Measurements from ENCODE around the gene F8. TPM values are rescaled to one million over a fixed set of nuclear protein-coding genes. Genes with fewer than 3 reads are reported as not detected.
A peak's percentile ranks its signal among the peaks of the same experiment; 100 is the strongest.

Gene F8
- total RNA-seq, 1 experiment from 2014 or later = 2.6 TPM

DNA sequence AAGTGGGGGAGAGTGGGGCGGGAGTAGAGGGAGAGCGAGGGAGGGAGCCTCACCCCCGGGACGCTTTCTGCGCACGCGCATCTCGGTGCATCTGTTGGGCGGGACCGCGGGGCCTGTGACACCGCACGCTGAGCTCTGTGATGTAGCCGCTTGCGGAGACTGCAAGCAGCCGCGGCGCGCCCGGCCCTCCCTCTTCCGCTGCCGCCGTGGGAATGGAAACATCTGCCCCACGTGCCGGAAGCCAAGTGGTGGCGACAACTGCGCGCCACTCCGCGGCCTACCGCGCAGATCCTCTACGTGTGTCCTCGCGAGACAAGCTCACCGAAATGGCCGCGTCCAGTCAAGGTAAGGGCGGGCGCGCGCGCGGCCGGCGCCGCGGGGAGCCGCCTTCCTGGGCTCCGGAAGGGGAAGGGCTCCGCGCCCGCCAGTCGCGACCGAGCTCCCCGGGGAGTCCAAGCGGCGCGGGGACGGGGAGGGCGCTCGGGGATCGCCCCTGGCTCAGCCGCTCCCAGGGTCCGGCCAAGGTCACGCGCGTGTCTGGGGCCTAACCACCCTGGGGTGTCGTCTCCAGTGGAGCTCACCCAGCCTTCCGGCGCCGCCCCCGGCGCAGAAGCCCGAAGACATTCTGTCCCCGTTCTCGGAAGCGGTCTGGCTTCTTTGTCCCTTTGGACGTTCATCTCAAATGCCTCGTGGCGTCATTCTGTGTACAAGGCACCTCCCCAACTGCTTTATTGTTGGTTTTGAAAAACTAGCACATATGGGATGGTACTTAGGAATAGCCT lies 4.4 kb upstream of the F8 start, which contains the start of gene FUNDC2 (continued):
- TF ChIP-seq, protein P1, sequence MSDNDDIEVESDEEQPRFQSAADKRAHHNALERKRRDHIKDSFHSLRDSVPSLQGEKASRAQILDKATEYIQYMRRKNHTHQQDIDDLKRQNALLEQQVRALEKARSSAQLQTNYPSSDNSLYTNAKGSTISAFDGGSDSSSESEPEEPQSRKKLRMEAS (IDR thresholded peaks at IDR 0.05) = peak; percentile 91
- TF ChIP-seq, protein P2, sequence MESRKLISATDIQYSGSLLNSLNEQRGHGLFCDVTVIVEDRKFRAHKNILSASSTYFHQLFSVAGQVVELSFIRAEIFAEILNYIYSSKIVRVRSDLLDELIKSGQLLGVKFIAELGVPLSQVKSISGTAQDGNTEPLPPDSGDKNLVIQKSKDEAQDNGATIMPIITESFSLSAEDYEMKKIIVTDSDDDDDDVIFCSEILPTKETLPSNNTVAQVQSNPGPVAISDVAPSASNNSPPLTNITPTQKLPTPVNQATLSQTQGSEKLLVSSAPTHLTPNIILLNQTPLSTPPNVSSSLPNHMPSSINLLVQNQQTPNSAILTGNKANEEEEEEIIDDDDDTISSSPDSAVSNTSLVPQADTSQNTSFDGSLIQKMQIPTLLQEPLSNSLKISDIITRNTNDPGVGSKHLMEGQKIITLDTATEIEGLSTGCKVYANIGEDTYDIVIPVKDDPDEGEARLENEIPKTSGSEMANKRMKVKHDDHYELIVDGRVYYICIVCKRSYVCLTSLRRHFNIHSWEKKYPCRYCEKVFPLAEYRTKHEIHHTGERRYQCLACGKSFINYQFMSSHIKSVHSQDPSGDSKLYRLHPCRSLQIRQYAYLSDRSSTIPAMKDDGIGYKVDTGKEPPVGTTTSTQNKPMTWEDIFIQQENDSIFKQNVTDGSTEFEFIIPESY (IDR thresholded peaks at IDR 0.05; ENCODE audit: extremely low read depth, insufficient replicate concordance, low read length) = peak; percentile 90
- TF ChIP-seq CBX3 (IDR thresholded peaks at IDR 0.05; ENCODE audit: low read depth) (no peak), RAD21 (IDR thresholded peaks at IDR 0.05; ENCODE audit: low read depth) (no peak), CTCF (IDR thresholded peaks at IDR 0.05 in 2 of 3, conservative IDR thresholded peaks at IDR 0.05 in 1 of 3; ENCODE audit: borderline replicate concordance in 1 of 3, insufficient read depth in 1 of 3, low read depth in 2 of 3, low read length in 2 of 3) (no peak), CEBPB (IDR thresholded peaks at IDR 0.05; ENCODE audit: low read depth) (no peak)
- TF ChIP-seq, protein P3, sequence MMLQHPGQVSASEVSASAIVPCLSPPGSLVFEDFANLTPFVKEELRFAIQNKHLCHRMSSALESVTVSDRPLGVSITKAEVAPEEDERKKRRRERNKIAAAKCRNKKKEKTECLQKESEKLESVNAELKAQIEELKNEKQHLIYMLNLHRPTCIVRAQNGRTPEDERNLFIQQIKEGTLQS (IDR thresholded peaks at IDR 0.05) = no peak

DNA sequence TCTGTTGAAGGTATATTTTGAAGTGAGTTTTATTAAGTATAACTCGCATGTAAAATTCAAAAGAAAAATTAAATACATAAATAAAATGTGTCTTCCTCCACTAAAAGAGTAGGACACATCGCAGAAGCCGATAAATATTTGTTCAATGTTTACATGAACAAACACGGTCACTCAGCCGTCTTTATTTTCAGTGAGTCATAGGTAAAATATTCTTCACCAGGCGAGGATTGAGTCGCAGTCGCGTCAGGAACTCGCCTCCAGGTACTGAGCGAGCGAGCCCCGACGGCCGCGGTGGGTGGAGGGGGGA lies 3.9 kb upstream of the F8 start:
- ChIA-PET RAD21 (ENCODE audit: low non-redundant PET in 1 of 2, low total read pairs in 2 of 2, uncharacterized antibody in 2 of 2, unreplicated experiment in 2 of 2) (no interaction called here), POLR2A (interaction anchor here (1.0 to 1.4 kb wide), 2 partner anchors 9 to 35 kb away, joined by 3 to 6 read pairs; no protein-coding TSS in a partner anchor), CTCF (interaction anchor here (0.7 to 1.0 kb wide), 2 partner anchors 30 to 109 kb away, joined by 3 read pairs; no protein-coding TSS in a partner anchor)
- H3K9me3 ChIP-seq (ENCODE audit: control insufficient read depth in 1 of 2, insufficient read depth in 1 of 2, low read depth in 1 of 2, low read length in 2 of 2) = no peaks in the 10 kb centered on the region
- H3K4me2 ChIP-seq (ENCODE audit: low read length) = peak overlapping the region; percentile 78
- H3K27me3 ChIP-seq (ENCODE audit: insufficient read depth, low read length) = no peaks in the 10 kb centered on the region
- peak overlapping the region; percentile 41 to 70 for H3K4me3 ChIP-seq (replicated peaks in 1 of 2; ENCODE audit: low read depth in 1 of 2, low read length in 2 of 2)
- H3K79me2 ChIP-seq (ENCODE audit: insufficient read depth, low read length) = peaks cover 13% of the 10 kb centered on the region; the same call in 1 of the 2 replicates
- ATAC-seq (no peak), DNase-seq (ENCODE audit: low read depth, low spot score) (no peak)
- H3K4me1 ChIP-seq (ENCODE audit: control insufficient read depth in 1 of 2, insufficient read depth in 2 of 2, low read length in 2 of 2) = peaks cover 8 to 19% of the 10 kb centered on the region in 2 experiments
- intact Hi-C loops (cut with micrococcal nuclease) = loop anchor here (2.0 kb wide), 1 partner anchor 44 kb away; the partner anchor contains the start of genes BRCC3, CMC4 and MTCP1
- peak overlapping the region; percentile 37; the same call in 1 of the 2 replicates for H3K27ac ChIP-seq (ENCODE audit: low read depth, low read length)
- H3K9ac ChIP-seq (ENCODE audit: low read length) = peak overlapping the region; percentile 49
- BruUV-seq (replicated peaks) = no TSS peak
- H2AFZ ChIP-seq (ENCODE audit: low read depth, low read length, poor library complexity, severe bottlenecking) = no peak overlapping the region
- TF ChIP-seq, protein P1 (IDR thresholded peaks at IDR 0.05) = no peak
- TF ChIP-seq FOSL1 (IDR thresholded peaks at IDR 0.05; ENCODE audit: low read depth) = peak; percentile 52; the same call in 1 of the 2 replicates
- no peak for TF ChIP-seq CTCF (IDR thresholded peaks at IDR 0.05 in 2 of 3, conservative IDR thresholded peaks at IDR 0.05 in 1 of 3; ENCODE audit: borderline replicate concordance in 1 of 3, insufficient read depth in 1 of 3, low read depth in 2 of 3, low read length in 2 of 3)
- peak; percentile 63 for TF ChIP-seq JUND (IDR thresholded peaks at IDR 0.05)
- no peaks in the 10 kb centered on the region for H3K9me2 ChIP-seq (ENCODE audit: insufficient read depth)
- H3K36me3 ChIP-seq (ENCODE audit: control insufficient read depth in 1 of 2, insufficient read depth in 2 of 2, low read length in 2 of 2) = no peaks in the 10 kb centered on the region
- H4K20me1 ChIP-seq (ENCODE audit: insufficient read depth) = no peaks in the 10 kb centered on the region
